Calu3 (cell line): ENCODE measurements around the gene UGT2A1. TPM values are rescaled to one million over a fixed set of nuclear protein-coding genes. Genes with fewer than 3 reads are reported as not detected.

Source experiments
- BruUV-seq: library from RNA; stranded (reverse); fragments of 400-500 nt; replicated peaks from 2 replicates; lab custom pipeline; 2021; lab: Mats Ljungman, UMichigan
- CTCF ChIA-PET: fragments of 300-600 bp; sonication (Branson Sonifier 250); formaldehyde crosslinking; loops from one replicate; lab custom pipeline; 2022; ENCODE audit warnings: antibody characterized with exemption; lab: Charles Lee
- DNase-seq: peaks from one replicate; pipeline ENCODE4 v3.0.0; 2022
- H3K27ac Mint-ChIP-seq: one replicate; pipeline ENCODE4 v1.8.0; 2022; ENCODE audit warnings: mixed read lengths; ENCODE audit not compliant: unreplicated experiment
- H3K27me3 Mint-ChIP-seq: one replicate; pipeline ENCODE4 v1.8.0; 2022; ENCODE audit warnings: mixed read lengths; ENCODE audit not compliant: unreplicated experiment
- H3K36me3 Mint-ChIP-seq: one replicate; pipeline ENCODE4 v1.8.0; 2022; ENCODE audit warnings: mild to moderate bottlenecking, moderate library complexity, mixed read lengths; ENCODE audit not compliant: insufficient read depth, unreplicated experiment
- H3K4me1 Mint-ChIP-seq: one replicate; pipeline ENCODE4 v1.8.0; 2022; ENCODE audit warnings: mild to moderate bottlenecking, low read depth, mixed read lengths; ENCODE audit not compliant: unreplicated experiment
- H3K4me3 Mint-ChIP-seq: one replicate; pipeline ENCODE4 v1.8.0; 2022; ENCODE audit warnings: mild to moderate bottlenecking, low read depth, moderate library complexity, mixed read lengths; ENCODE audit not compliant: unreplicated experiment
- H3K9me3 Mint-ChIP-seq: one replicate; pipeline ENCODE4 v1.8.0; 2022; ENCODE audit warnings: low read depth, mixed read lengths; ENCODE audit not compliant: unreplicated experiment
- intact Hi-C: fragments of 100-400 bp; cut with micrococcal nuclease; formaldehyde crosslinking; loops from one replicate; pipeline ENCODE4 v1.10.0; 2022; ENCODE audit not compliant: unreplicated experiment
- total RNA-seq: library from RNA; stranded (reverse); gene quantifications from 2 replicates; pipeline ENCODE4 v1.2.3, GENCODE V29; 2022
- TF ChIP-seq, protein P1 (sequence below): fragments of 200-600 bp; IDR thresholded peaks from one replicate; pipeline ENCODE4 v1.8.0; 2022; ENCODE audit warnings: antibody characterized with exemption; ENCODE audit not compliant: unreplicated experiment

UGT2A1 gene
- total RNA-seq, 1 experiment from 2014 or later, result not detected

DNA sequence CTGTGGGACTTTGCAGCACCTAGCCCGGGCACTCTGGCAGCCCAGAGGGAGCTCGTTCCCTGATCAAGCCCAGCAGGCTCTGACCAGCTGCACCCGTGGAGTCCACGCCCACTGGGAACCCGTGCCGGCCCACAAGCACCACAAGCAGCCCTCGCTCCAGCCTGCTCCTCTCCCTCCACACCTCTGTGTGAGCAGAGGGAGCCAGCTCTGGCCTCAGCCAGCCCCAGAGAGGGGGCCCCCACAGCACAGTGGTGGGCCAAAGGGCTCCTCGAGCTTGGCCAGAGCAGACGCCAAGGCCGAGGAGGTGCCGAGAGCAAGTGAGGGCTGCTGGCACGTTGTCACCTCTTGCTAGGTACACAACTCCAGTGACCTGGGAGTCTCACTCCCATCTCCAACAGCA is 5.1 kb upstream of the UGT2A1 start:
- H3K9me3 Mint-ChIP-seq, result peaks cover 13% of the 10 kb centered on the region
- H3K27me3 Mint-ChIP-seq, result no peaks in the 10 kb centered on the region
- no peak overlapping the region for H3K27ac Mint-ChIP-seq
- TF ChIP-seq, protein P1, sequence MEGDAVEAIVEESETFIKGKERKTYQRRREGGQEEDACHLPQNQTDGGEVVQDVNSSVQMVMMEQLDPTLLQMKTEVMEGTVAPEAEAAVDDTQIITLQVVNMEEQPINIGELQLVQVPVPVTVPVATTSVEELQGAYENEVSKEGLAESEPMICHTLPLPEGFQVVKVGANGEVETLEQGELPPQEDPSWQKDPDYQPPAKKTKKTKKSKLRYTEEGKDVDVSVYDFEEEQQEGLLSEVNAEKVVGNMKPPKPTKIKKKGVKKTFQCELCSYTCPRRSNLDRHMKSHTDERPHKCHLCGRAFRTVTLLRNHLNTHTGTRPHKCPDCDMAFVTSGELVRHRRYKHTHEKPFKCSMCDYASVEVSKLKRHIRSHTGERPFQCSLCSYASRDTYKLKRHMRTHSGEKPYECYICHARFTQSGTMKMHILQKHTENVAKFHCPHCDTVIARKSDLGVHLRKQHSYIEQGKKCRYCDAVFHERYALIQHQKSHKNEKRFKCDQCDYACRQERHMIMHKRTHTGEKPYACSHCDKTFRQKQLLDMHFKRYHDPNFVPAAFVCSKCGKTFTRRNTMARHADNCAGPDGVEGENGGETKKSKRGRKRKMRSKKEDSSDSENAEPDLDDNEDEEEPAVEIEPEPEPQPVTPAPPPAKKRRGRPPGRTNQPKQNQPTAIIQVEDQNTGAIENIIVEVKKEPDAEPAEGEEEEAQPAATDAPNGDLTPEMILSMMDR, result no peak
- no peak for DNase-seq
- H3K4me3 Mint-ChIP-seq, result no peak overlapping the region
- no peaks in the 10 kb centered on the region for H3K36me3 Mint-ChIP-seq
- BruUV-seq, result no TSS peak
- intact Hi-C loops, result no loop called here
- H3K4me1 Mint-ChIP-seq, result no peaks in the 10 kb centered on the region
- CTCF ChIA-PET, result no interaction called here

DNA sequence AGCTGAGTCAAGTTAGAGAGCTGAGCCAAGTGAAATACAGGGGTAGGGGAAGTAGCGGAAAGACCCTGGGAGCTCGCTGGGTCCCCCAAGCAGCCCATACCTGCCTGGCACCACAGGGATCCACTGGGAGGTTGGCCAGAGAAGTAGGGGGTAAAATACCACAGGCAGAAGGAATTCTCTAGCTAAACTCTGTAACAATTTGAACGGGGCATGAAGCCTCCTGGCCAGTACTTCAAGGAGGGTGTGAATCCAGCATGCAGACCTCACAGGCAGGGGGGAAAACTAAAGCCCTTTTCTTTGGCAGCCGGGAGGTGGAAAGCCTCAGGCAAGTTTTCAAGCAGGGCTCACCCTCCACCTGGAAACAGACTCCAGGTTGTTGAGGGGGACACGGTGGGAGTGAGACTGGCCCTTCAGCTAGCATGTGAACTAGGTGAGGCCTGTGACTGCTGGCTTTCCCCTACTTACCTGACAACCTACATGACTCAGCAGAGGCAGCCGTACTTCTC is 3.7 kb upstream of the UGT2A1 start:
- CTCF ChIA-PET, result no interaction called here
- intact Hi-C loops, result no loop called here
- TF ChIP-seq, protein P1, result no peak
- BruUV-seq, result no TSS peak
- Mint-ChIP-seq H3K27ac (no peak overlapping the region), H3K4me1 (no peaks in the 10 kb centered on the region), H3K36me3 (no peaks in the 10 kb centered on the region), H3K4me3 (no peak overlapping the region), H3K27me3 (no peaks in the 10 kb centered on the region), H3K9me3 (peaks cover 8% of the 10 kb centered on the region)
- DNase-seq, result no peak

GRCh38 chr4:69650872-69651271 is 2.2 kb downstream of the UGT2A1 start:
- Mint-ChIP-seq H3K27ac (no peak overlapping the region), H3K4me1 (no peaks in the 10 kb centered on the region), H3K36me3 (no peaks in the 10 kb centered on the region), H3K9me3 (no peaks in the 10 kb centered on the region), H3K4me3 (no peak overlapping the region), H3K27me3 (no peaks in the 10 kb centered on the region)
- CTCF ChIA-PET, result no interaction called here
- BruUV-seq, result no TSS peak
- DNase-seq, result no peak
- intact Hi-C loops, result no loop called here
- TF ChIP-seq, protein P1, result no peak

GRCh38 chr4:69649629-69650028 is 3.4 kb downstream of the UGT2A1 start:
- Mint-ChIP-seq H3K4me3 (no peak overlapping the region), H3K9me3 (no peaks in the 10 kb centered on the region), H3K27me3 (no peaks in the 10 kb centered on the region), H3K27ac (no peak overlapping the region), H3K36me3 (no peaks in the 10 kb centered on the region), H3K4me1 (no peaks in the 10 kb centered on the region)
- TF ChIP-seq, protein P1, result no peak
- no peak for DNase-seq
- CTCF ChIA-PET, result no interaction called here
- no TSS peak for BruUV-seq
- intact Hi-C loops, result no loop called here
